Measurements from ENCODE around the gene LCE2C. TPM values are rescaled to one million over a fixed set of nuclear protein-coding genes. Genes with fewer than 3 reads are reported as not detected.
"Not testable (repeated sequence)": the region's sequence is repeated elsewhere in the genome, so short reads cannot be mapped to it uniquely, and the experiment has no call there.

Gene LCE2C
- total RNA-seq, 2 donors from 2014 or later = not detected

DNA sequence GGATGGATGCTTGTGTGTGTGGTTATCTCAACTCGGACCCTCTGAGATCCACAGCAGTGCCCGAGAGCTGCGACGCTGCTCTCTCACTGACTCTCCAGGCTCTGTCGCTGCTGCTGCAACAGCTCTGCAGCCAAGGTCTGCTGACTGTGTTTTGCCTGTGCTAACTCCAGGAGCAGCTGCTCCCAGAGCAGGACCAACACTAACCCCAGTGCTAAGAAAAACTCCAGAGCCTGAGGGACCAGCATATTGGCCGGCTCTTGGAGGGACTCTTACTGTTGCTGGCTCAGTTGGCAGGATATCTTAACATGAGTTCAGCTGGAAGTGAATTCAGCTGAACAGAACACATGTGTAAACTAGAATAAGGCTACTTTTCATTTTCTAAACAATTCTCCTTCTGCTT lies 4.4 kb downstream of the LCE2C start:
- no peak for TF ChIP-seq POLR2A (IDR thresholded peaks at IDR 0.05)
- TF ChIP-seq, protein P1, sequence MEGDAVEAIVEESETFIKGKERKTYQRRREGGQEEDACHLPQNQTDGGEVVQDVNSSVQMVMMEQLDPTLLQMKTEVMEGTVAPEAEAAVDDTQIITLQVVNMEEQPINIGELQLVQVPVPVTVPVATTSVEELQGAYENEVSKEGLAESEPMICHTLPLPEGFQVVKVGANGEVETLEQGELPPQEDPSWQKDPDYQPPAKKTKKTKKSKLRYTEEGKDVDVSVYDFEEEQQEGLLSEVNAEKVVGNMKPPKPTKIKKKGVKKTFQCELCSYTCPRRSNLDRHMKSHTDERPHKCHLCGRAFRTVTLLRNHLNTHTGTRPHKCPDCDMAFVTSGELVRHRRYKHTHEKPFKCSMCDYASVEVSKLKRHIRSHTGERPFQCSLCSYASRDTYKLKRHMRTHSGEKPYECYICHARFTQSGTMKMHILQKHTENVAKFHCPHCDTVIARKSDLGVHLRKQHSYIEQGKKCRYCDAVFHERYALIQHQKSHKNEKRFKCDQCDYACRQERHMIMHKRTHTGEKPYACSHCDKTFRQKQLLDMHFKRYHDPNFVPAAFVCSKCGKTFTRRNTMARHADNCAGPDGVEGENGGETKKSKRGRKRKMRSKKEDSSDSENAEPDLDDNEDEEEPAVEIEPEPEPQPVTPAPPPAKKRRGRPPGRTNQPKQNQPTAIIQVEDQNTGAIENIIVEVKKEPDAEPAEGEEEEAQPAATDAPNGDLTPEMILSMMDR (IDR thresholded peaks at IDR 0.05) = no peak
- intact Hi-C loops (cut with DNase I) = no loop called here
- no peaks in the 10 kb centered on the region for H3K4me1 ChIP-seq
- H3K27me3 ChIP-seq = no peaks in the 10 kb centered on the region
- no peak overlapping the region for H3K27ac ChIP-seq
- 0 to 36% methylated on average over 1 to 6 of the region's 6 CpGs for WGBS, 2 donors
- H3K36me3 ChIP-seq (replicated peaks in 1 of 2; ENCODE audit: insufficient read depth in 1 of 2, low read depth in 2 of 2) = no peaks in the 10 kb centered on the region
- H3K4me3 ChIP-seq = no peak overlapping the region
- DNase-seq (no peak), ATAC-seq (no peak)
- no peaks in the 10 kb centered on the region for H3K9me3 ChIP-seq

DNA sequence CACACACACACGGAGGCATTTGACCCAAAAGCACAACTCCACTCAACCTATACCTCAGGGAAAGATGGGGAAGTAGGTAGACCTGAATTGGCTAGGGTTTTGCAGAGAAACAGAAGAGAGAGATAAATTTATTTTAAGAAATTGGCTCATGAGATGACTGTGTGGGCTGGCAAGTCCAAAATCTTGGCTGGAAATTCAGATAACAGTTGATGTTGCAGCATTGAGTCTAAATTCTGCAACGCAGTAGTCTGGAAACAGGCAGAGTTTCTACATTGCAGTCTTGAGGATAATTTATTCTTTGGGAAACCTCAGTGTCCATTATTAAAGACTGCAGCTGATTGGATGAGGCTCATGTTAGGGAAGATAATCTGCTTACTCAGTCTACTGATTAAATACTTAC lies 6.5 kb downstream of the LCE2C start:
- Histone ChIP-seq H3K4me1 (no peaks in the 10 kb centered on the region), H3K27me3 (no peaks in the 10 kb centered on the region), H3K9me3 (no peaks in the 10 kb centered on the region), H3K27ac (no peak overlapping the region), H3K4me3 (no peak overlapping the region), H3K36me3 (replicated peaks in 1 of 2; ENCODE audit: insufficient read depth in 1 of 2, low read depth in 2 of 2) (no peaks in the 10 kb centered on the region)
- ATAC-seq (no peak), DNase-seq (no peak)
- intact Hi-C loops (cut with DNase I) = no loop called here
- no peak for TF ChIP-seq POLR2A (IDR thresholded peaks at IDR 0.05)
- TF ChIP-seq, protein P1 (IDR thresholded peaks at IDR 0.05) = no peak
- WGBS, 2 donors = 53 to 58% methylated on average over 2 of the region's 2 CpGs

DNA sequence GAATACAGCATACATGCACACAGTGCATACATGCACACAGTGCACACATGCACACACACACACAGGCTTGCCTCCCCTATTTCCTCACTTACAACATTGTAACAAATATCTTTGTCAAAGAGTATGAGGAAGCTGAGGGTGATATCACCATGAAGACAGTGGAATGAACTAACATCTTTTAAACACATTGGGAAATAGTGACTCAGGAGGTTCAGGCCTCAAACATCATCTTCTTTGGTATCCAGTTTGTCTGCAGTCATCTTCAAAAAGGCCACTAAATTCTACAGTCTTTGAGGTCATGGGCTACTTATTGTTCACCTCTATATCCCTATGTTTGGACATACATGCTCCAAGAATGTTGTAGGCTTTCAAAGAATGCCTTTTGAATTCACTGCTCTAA lies 8.8 kb downstream of the LCE2C start:
- no peaks in the 10 kb centered on the region for H3K36me3 ChIP-seq (replicated peaks in 1 of 2; ENCODE audit: insufficient read depth in 1 of 2, low read depth in 2 of 2)
- DNase-seq = no peak
- intact Hi-C loops (cut with DNase I) = no loop called here
- no peaks in the 10 kb centered on the region for H3K4me1 ChIP-seq
- ATAC-seq = no peak
- H3K27ac ChIP-seq = no peak overlapping the region
- no peak overlapping the region for H3K4me3 ChIP-seq
- TF ChIP-seq POLR2A (IDR thresholded peaks at IDR 0.05) = no peak
- TF ChIP-seq, protein P1 (IDR thresholded peaks at IDR 0.05) = no peak
- no peaks in the 10 kb centered on the region for H3K27me3 ChIP-seq
- no peaks in the 10 kb centered on the region for H3K9me3 ChIP-seq

DNA sequence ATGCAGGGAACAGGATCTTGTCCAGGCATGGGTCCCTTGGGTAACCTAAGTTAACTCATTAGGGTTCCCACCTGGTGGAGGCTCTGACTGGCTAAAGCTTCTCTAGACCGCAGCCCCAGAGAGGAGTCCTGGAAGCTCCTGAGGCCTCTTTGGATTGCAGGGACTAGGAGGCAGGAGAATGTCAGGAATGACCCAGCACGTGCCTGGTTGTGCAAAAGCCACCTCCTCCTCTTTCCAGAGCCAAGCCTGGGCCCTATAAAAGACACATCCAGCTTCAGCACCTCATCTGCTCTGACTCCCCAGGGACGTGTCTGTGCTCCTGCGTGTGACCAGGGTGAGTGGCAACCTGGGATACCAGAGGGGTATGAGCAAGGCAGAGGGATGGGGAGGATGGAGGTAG lies 10.7 kb downstream of the LCE2C start, which contains the start of gene LCE2B:
Gene LCE2B (plus strand): TSS at position 301 of the 400 bp plus-strand sequence. CDS start 721 bp downstream, outside the sequence.
- WGBS, 2 donors = 68 to 100% methylated on average over 2 to 4 of the region's 4 CpGs

DNA sequence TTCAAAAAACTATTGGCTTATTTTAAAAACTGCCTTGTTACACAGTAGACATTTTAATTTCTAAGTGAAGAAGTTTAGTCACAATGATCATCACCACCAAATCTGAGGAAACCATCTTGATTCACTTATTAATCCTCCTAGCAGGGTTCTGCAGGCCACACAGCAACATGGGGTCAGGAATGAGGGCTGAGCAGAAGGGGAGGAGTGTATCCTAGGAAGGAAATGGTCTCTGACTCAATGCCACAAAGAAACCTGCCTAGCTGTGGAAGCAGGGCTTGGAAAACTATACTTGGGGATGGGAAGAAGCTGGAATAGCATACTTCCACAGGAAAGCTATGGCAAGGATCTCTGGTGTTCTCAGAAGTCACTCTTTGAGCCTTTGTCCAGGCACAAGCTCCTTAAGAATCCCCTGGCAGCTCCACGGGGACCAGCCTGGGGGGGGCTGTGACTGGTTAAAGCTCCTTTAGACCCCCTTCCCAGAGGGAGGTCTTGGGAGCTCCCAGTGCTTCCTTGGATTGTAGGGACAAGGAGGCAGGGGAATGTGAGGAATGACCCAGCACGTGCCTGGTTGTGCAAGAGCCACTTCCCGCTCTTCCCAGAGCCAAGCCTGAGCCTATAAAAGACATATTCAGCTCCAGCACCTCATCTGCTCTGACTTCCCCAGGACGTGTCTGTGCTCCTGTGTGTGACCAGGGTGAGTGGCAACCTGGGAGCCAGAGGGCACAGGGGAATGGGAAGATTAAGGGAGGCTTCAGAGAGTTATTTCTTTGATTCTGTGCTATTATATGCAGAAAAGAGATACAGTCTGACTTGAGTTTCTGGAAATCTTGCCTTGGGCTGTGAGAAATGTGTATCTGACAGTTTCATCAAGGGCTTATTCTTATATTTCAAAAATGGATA lies 22.9 kb downstream of the LCE2C start, which contains the start of gene LCE2A:
Gene LCE2A (plus strand): TSS at position 645 of the 900 bp plus-strand sequence. CDS start 557 bp downstream, outside the sequence.
- no peaks in the 10 kb centered on the region for H3K36me3 ChIP-seq (replicated peaks in 1 of 2; ENCODE audit: insufficient read depth in 1 of 2, low read depth in 2 of 2)
- no peaks in the 10 kb centered on the region for H3K9me3 ChIP-seq
- no peak within 1 kb of the TSS for H3K4me3 ChIP-seq
- TF ChIP-seq, protein P1 (IDR thresholded peaks at IDR 0.05) = no peak
- no peak for TF ChIP-seq POLR2A (IDR thresholded peaks at IDR 0.05)
- no peaks in the 10 kb centered on the region for H3K27me3 ChIP-seq
- no peaks in the 10 kb centered on the region for H3K4me1 ChIP-seq
- 31 to 52% methylated on average over 4 of the region's 4 CpGs for WGBS, 2 donors
- DNase-seq (no peak), ATAC-seq (no peak)
- intact Hi-C loops (cut with DNase I) = no loop called here
- H3K27ac ChIP-seq = no peak within 1 kb of the TSS

More for the DNA sequence above, 10.7 kb downstream of the LCE2C start, which contains the start of gene LCE2B:
- H3K27ac ChIP-seq; H3K4me1 ChIP-seq; DNase-seq; H3K4me3 ChIP-seq; H3K27me3 ChIP-seq; intact Hi-C loops (cut with DNase I); H3K36me3 ChIP-seq (replicated peaks in 1 of 2; ENCODE audit: insufficient read depth in 1 of 2, low read depth in 2 of 2); ATAC-seq; H3K9me3 ChIP-seq: not testable (repeated sequence)

All from body of pancreas (tissue), 4 donors.